GM23248 (cell line): ENCODE data around the gene TEX9. TPM values are rescaled to one million over a fixed set of nuclear protein-coding genes. Genes with fewer than 3 reads are reported as not detected.
A peak's percentile ranks its signal among the peaks of the same experiment; 100 is the strongest.

ENCODE experiments used
- DNase-seq: peaks from one replicate; pipeline ENCODE4 v3.0.0-alpha.2; 2015
- H2AFZ ChIP-seq: fragments of 200-600 bp; sonication (generic); 2 replicates; pipeline ENCODE4 v1.6.1; 2016; ENCODE audit warnings: antibody characterized with exemption
- H3F3A ChIP-seq: fragments of 200-600 bp; sonication (generic); 2 replicates; pipeline ENCODE4 v1.6.1; 2016; ENCODE audit warnings: mild to moderate bottlenecking, antibody characterized with exemption, mixed run types; ENCODE audit not compliant: insufficient read depth
- H3K27ac ChIP-seq: fragments of 200-600 bp; sonication (generic); 2 replicates; pipeline ENCODE4 v1.5.1; 2016; ENCODE audit warnings: mild to moderate bottlenecking
- H3K27me3 ChIP-seq: fragments of 200-600 bp; sonication (generic); replicated peaks from 2 replicates; pipeline ENCODE4 v1.6.1; 2016; ENCODE audit warnings: mild to moderate bottlenecking; ENCODE audit not compliant: insufficient read depth
- H3K36me3 ChIP-seq: fragments of 200-600 bp; sonication (generic); 2 replicates; pipeline ENCODE4 v1.6.1; 2016; ENCODE audit warnings: low read depth, mild to moderate bottlenecking
- H3K4me1 ChIP-seq: fragments of 200-600 bp; sonication (generic); 2 replicates; pipeline ENCODE4 v1.6.1; 2016; ENCODE audit warnings: mild to moderate bottlenecking; ENCODE audit not compliant: insufficient read depth
- H3K4me2 ChIP-seq: fragments of 200-600 bp; sonication (generic); one replicate; pipeline ENCODE4 v1.6.1; 2016; ENCODE audit warnings: mild to moderate bottlenecking; ENCODE audit not compliant: unreplicated experiment
- H3K4me3 ChIP-seq: fragments of 200-600 bp; sonication (generic); 2 replicates; pipeline ENCODE4 v1.5.1; 2016; ENCODE audit warnings: mild to moderate bottlenecking
- H3K79me2 ChIP-seq: fragments of 200-600 bp; sonication (generic); 2 replicates; pipeline ENCODE4 v1.6.1; 2016; ENCODE audit warnings: mild to moderate bottlenecking; ENCODE audit not compliant: insufficient read depth
- H3K9ac ChIP-seq: fragments of 200-600 bp; sonication (generic); 2 replicates; pipeline ENCODE4 v1.6.1; 2016; ENCODE audit warnings: mild to moderate bottlenecking
- H3K9me2 ChIP-seq: fragments of 200-600 bp; sonication (generic); 2 replicates; pipeline ENCODE4 v1.6.1; 2016; ENCODE audit warnings: mixed run types, mild to moderate bottlenecking, moderate library complexity; ENCODE audit not compliant: insufficient read depth
- H3K9me3 ChIP-seq: fragments of 200-600 bp; sonication (generic); one replicate; pipeline ENCODE4 v1.6.1; 2017; ENCODE audit warnings: low read depth
- H4K20me1 ChIP-seq: fragments of 200-600 bp; sonication (generic); 2 replicates; pipeline ENCODE4 v1.6.0; 2016; ENCODE audit not compliant: insufficient read depth
- EZH2 ChIP-seq: fragments of 200-600 bp; sonication (generic); IDR thresholded peaks from 2 replicates; pipeline ENCODE4 v1.6.1; 2018; ENCODE audit warnings: antibody characterized with exemption, mild to moderate bottlenecking; ENCODE audit not compliant: insufficient read depth, poor library complexity, severe bottlenecking
- EZH2phosphoT487 ChIP-seq: fragments of 200-600 bp; sonication (generic); IDR thresholded peaks from 2 replicates; pipeline ENCODE4 v1.6.1; 2018; ENCODE audit warnings: antibody characterized with exemption, moderate library complexity, mild to moderate bottlenecking, low read depth; ENCODE audit not compliant: insufficient read depth
- WGBS, 2 experiments: methylation state at CpG; one replicate each; pipeline ENCODE4 v1.1.6; 2015 to 2017; ENCODE audit warnings: low lambda C conversion rate in 2 of 2, low coverage in 1 of 2; ENCODE audit errors: missing lambda C conversion rate in 2 of 2; 5-methylcytosine and 5-hydroxymethylcytosine counted together
- in situ Hi-C: fragments of 300-500 bp; cut with MboI; formaldehyde crosslinking; loops from 2 replicates; pipeline ENCODE4 v1.15.0; 2020
- polyA plus RNA-seq: library from polyadenylated mRNA; unstranded; fragments of >200 nt; fragmentation: Nextera tagmentation; extraction: Ambion mirVana; gene quantifications from 2 replicates; pipeline ENCODE4 v1.2.1, GENCODE V29; 2016
- total RNA-seq: library from RNA; depleted of rRNA; stranded (reverse); fragments of >200 nt; shearing (Covaris generic); gene quantifications from 2 replicates; pipeline ENCODE4 v1.2.3, GENCODE V29; 2014

TEX9 gene
- total and polyA plus RNA-seq, 2 experiments from 2014 or later, result 3.5 to 4.3 TPM

DNA sequence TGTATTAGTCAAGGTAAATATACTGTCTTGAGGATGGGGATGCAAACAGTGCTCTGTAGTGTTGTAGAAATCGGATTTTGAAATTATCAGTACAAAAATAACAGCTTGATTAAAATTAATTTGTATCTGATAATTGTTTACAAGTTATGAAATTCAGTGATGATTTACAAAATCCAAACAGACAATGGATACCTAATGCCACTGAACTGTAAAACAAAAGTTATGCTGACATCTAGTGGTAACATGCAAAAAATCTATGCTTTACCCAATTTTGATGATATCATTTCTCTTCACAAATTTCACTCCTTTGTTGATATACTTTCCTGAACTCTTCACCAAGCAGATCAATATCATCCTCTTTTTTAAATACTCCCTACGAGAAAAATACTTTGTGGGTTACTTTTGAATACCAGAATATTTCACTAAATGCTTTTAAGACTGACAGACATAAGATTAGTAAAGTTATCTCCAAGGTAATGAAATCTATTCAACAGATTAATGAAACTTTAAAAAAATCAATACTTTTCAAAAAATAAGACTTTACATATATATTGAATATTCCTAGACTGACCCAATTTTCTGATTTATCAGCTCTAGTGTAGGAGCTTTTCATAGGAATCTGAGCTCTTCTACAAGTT is 63.7 kb downstream of the TEX9 start:
- Histone ChIP-seq H3K79me2 (no peaks in the 10 kb centered on the region), H2AFZ (no peak overlapping the region), H3K4me1 (no peaks in the 10 kb centered on the region), H3K9me3 (no peaks in the 10 kb centered on the region), H3K9ac (no peak overlapping the region), H3K27me3 (no peaks in the 10 kb centered on the region), H4K20me1 (no peaks in the 10 kb centered on the region), H3K4me2 (no peak overlapping the region), H3K9me2 (no peaks in the 10 kb centered on the region), H3K27ac (no peak overlapping the region), H3K4me3 (no peak overlapping the region), H3F3A (no peaks in the 10 kb centered on the region), H3K36me3 (no peaks in the 10 kb centered on the region)
- no peak for TF ChIP-seq EZH2phosphoT487
- no peak for TF ChIP-seq EZH2
- peak; percentile 58 for DNase-seq
- in situ Hi-C loops, result no loop called here
- 0 to 3% methylated on average over 2 of the region's 2 CpGs for WGBS, 2 experiments

- in situ Hi-C loops, result loop anchor here (5.0 kb wide), 1 partner anchor 185 kb away; no protein-coding TSS in a partner anchor
- WGBS, 2 experiments, result 90 to 96% methylated on average over 5 of the region's 5 CpGs
- H3K4me2 ChIP-seq, result no peak overlapping the region
Observed at GRCh38 chr15:56432304-56432703, 67.1 kb downstream of the TEX9 start.

DNA sequence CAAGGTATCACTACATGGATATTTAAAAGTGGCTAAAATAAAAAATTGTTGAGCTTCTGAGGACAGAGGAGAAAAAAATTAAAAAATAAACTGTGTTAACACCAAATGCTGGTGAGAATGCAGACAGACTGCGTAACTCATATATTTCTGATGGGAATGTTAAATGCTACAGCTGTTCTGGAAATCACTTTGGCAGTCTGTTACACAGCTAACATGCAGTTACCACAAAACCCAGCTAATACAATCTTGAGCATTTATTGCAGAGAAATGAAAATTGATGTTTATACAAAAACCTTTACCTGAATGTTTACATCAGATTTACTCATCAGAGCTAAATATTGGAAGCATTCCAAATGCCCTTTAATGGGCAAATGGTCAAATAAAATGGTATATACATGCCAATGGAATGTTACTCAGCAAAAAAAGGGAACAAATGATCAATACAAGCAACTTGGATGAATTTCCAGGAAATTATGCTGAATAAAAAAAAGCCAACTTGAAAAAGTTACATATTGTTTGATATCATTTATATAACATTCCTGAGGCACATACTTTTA is 75.1 kb downstream of the TEX9 start:
- Histone ChIP-seq H3K4me3 (no peak overlapping the region), H3K36me3 (no peaks in the 10 kb centered on the region), H3K4me2 (no peak overlapping the region), H3K27me3 (no peaks in the 10 kb centered on the region), H3K9ac (no peak overlapping the region), H2AFZ (no peak overlapping the region), H3K79me2 (no peaks in the 10 kb centered on the region), H3F3A (no peaks in the 10 kb centered on the region), H3K4me1 (no peaks in the 10 kb centered on the region), H3K9me3 (no peaks in the 10 kb centered on the region), H4K20me1 (no peaks in the 10 kb centered on the region), H3K27ac (no peak overlapping the region), H3K9me2 (no peaks in the 10 kb centered on the region)
- DNase-seq, result no peak
- WGBS, 2 experiments, result 97 to 100% methylated on average over 1 of the region's 1 CpG
- in situ Hi-C loops, result no loop called here
- TF ChIP-seq EZH2 (no peak), EZH2phosphoT487 (no peak)

More at GRCh38 chr15:56432304-56432703, 67.1 kb downstream of the TEX9 start:
- Histone ChIP-seq H3K4me3 (no peak overlapping the region), H3K27me3 (no peaks in the 10 kb centered on the region), H3F3A (no peaks in the 10 kb centered on the region), H3K36me3 (no peaks in the 10 kb centered on the region), H2AFZ (no peak overlapping the region), H3K9ac (no peak overlapping the region), H4K20me1 (no peaks in the 10 kb centered on the region), H3K9me2 (no peaks in the 10 kb centered on the region), H3K27ac (no peak overlapping the region), H3K79me2 (no peaks in the 10 kb centered on the region), H3K9me3 (no peaks in the 10 kb centered on the region), H3K4me1 (no peaks in the 10 kb centered on the region)
- no peak for DNase-seq
- TF ChIP-seq EZH2phosphoT487 (no peak), EZH2 (no peak)

DNA sequence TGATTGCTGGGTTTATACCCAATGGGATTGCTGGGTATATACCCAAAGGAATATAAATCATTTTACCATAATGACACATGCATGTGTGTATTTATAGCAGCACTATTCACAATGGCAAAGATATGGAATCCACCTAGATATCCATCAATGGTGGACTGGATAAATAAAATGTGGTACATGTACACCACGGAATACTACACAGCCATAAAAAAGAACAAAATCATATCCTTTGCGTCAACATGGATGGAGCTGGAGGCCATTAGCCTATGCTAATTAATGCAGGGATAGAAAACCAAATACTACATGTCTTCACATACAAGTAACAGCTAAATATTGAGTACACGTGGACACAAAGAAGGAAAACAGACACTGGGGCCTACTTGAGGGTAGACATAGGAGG is 77.1 kb downstream of the TEX9 start:
- H3K4me1 ChIP-seq, result no peaks in the 10 kb centered on the region
- TF ChIP-seq EZH2phosphoT487 (no peak), EZH2 (no peak)
- in situ Hi-C loops, result no loop called here

More for the DNA sequence above, 77.1 kb downstream of the TEX9 start:
- Histone ChIP-seq H3K27me3 (no peaks in the 10 kb centered on the region), H3K79me2 (no peaks in the 10 kb centered on the region), H4K20me1 (no peaks in the 10 kb centered on the region), H3F3A (no peaks in the 10 kb centered on the region), H2AFZ (no peak overlapping the region), H3K9me3 (no peaks in the 10 kb centered on the region), H3K4me3 (no peak overlapping the region), H3K9me2 (no peaks in the 10 kb centered on the region), H3K27ac (no peak overlapping the region), H3K4me2 (no peak overlapping the region), H3K9ac (no peak overlapping the region), H3K36me3 (no peaks in the 10 kb centered on the region)
- DNase-seq, result no peak
- 97 to 98% methylated on average over 3 of the region's 3 CpGs for WGBS, 2 experiments
